Endothelial cell of umbilical vein (primary cell): Measurements from ENCODE around the gene PCED1B. TPM values are rescaled to one million over a fixed set of nuclear protein-coding genes. Genes with fewer than 3 reads are reported as not detected.

Experiments
- BruUV-seq: library from RNA; stranded (reverse); fragments of 400-500 nt; replicated peaks from 2 replicates; lab custom pipeline; 2021; lab: Mats Ljungman, UMichigan
- CTCF ChIA-PET: fragments of 300-600, 350-600 bp; sonication (Branson Sonifier 250); formaldehyde crosslinking; loops from one replicate; lab custom pipeline; 2021; ENCODE audit warnings: antibody characterized with exemption, inconsistent platforms; lab: Charles Lee
- POLR2A ChIA-PET: fragments of 300-600, 350-600 bp; sonication (Branson Sonifier 250); formaldehyde crosslinking; loops from one replicate; lab custom pipeline; 2021; ENCODE audit warnings: antibody characterized with exemption, inconsistent platforms; lab: Charles Lee
- DNase-seq: peaks from one replicate; pipeline ENCODE4 v3.0.0-alpha.2; 2011; ENCODE audit warnings: low read depth, low spot score
- FAIRE-seq: peaks from 2 replicates; lab custom pipeline; 2011; peaks lifted over from hg19 to GRCh38; lab: Jason Lieb, UNC
- H2AFZ ChIP-seq: 2 replicates; pipeline ENCODE4 v1.6.0; 2012; ENCODE audit warnings: low read depth, low read length, control low read depth, inconsistent platforms
- H3K27ac ChIP-seq: 2 replicates; pipeline ENCODE4 v1.5.1; 2011; ENCODE audit warnings: low read depth, mild to moderate bottlenecking, control low read depth, low read length, moderate library complexity; ENCODE audit not compliant: insufficient read depth
- H3K27me3 ChIP-seq, 2 experiments: 2 replicates each; pipeline versions ENCODE4 v1.6.0 to v1.6.1; 2011; ENCODE audit warnings: low read length in 2 of 2, mixed read lengths in 1 of 2; ENCODE audit not compliant: control insufficient read depth in 2 of 2, insufficient read depth in 2 of 2
- H3K36me3 ChIP-seq, 2 experiments: 2 replicates in 1 of 2; 3 replicates in 1 of 2; pipeline ENCODE4 v1.5.1; 2011; ENCODE audit warnings: low read length in 2 of 2, mild to moderate bottlenecking in 1 of 2, moderate library complexity in 1 of 2; ENCODE audit not compliant: control insufficient read depth in 2 of 2, insufficient read depth in 2 of 2; ENCODE audit errors: extremely low read depth in 1 of 2
- H3K4me1 ChIP-seq: 3 replicates; pipeline ENCODE4 v1.5.1; 2011; ENCODE audit warnings: mild to moderate bottlenecking, low read length; ENCODE audit not compliant: control insufficient read depth, insufficient read depth; ENCODE audit errors: extremely low read depth
- H3K4me2 ChIP-seq: 2 replicates; pipeline ENCODE4 v1.6.1; 2011; ENCODE audit warnings: low read length, control low read depth, mixed read lengths; ENCODE audit not compliant: insufficient read depth
- H3K4me3 ChIP-seq, 3 experiments: fragments of 200-600 bp in 1 of 3; sonication (generic), shearing (Covaris generic) in 1 of 3; replicated peaks in 1 of 3; 2 replicates each; pipeline ENCODE4 v1.5.1; 2011 to 2016; ENCODE audit warnings: control low read depth in 3 of 3, low read length in 3 of 3, mild to moderate bottlenecking in 2 of 3, inconsistent platforms in 1 of 3, low read depth in 1 of 3, moderate library complexity in 1 of 3; ENCODE audit not compliant: insufficient read depth in 1 of 3
- H3K79me2 ChIP-seq: 2 replicates; pipeline ENCODE4 v1.6.0; 2012; ENCODE audit warnings: low read length, inconsistent platforms; ENCODE audit not compliant: control insufficient read depth, insufficient read depth
- H3K9ac ChIP-seq: replicated peaks from 2 replicates; pipeline ENCODE3; 2011; ENCODE audit warnings: low read length, control low read depth; ENCODE audit not compliant: insufficient read depth; ENCODE audit errors: extremely low read depth
- H3K9me1 ChIP-seq: replicated peaks from 3 replicates; pipeline ENCODE4 v1.6.0; 2011; ENCODE audit warnings: mild to moderate bottlenecking, low read length; ENCODE audit not compliant: control insufficient read depth, insufficient read depth; ENCODE audit errors: extremely low read depth
- H3K9me3 ChIP-seq: replicated peaks from 2 replicates; pipeline ENCODE4 v1.5.1; 2012; ENCODE audit warnings: low read length, inconsistent platforms; ENCODE audit not compliant: control insufficient read depth, insufficient read depth
- H4K20me1 ChIP-seq: replicated peaks from 2 replicates; pipeline ENCODE3; 2011; ENCODE audit warnings: mild to moderate bottlenecking, low read length; ENCODE audit not compliant: control insufficient read depth, insufficient read depth; ENCODE audit errors: extremely low read depth
- EZH2 ChIP-seq: IDR thresholded peaks from 2 replicates; pipeline ENCODE4 v1.6.1; 2012; ENCODE audit warnings: borderline replicate concordance, low read depth, mild to moderate bottlenecking, moderate library complexity, low read length, inconsistent platforms; ENCODE audit not compliant: severe bottlenecking
- FOS ChIP-seq: IDR thresholded peaks from 2 replicates; pipeline ENCODE4 v1.6.1; 2011; ENCODE audit warnings: mild to moderate bottlenecking, low read length, moderate library complexity, borderline replicate concordance; ENCODE audit not compliant: insufficient read depth
- GATA2 ChIP-seq: IDR thresholded peaks from 2 replicates; pipeline ENCODE4 v1.7.0; 2011; ENCODE audit warnings: low read depth, mild to moderate bottlenecking, moderate library complexity, mixed read lengths, low read length; ENCODE audit not compliant: insufficient read length, insufficient read depth
- JUN ChIP-seq: IDR thresholded peaks from 2 replicates; pipeline ENCODE4 v1.6.1; 2011; ENCODE audit warnings: borderline replicate concordance, low read depth; ENCODE audit not compliant: insufficient read length, insufficient read depth
- MYC ChIP-seq: IDR thresholded peaks from one replicate; pipeline ENCODE4 v1.6.1; 2011; ENCODE audit warnings: mild to moderate bottlenecking, low read depth, low read length
- POLR2A ChIP-seq: IDR thresholded peaks from 2 replicates; pipeline ENCODE4 v1.6.1; 2012; ENCODE audit warnings: low read depth, mild to moderate bottlenecking, control low read depth, low read length
- POLR2AphosphoS5 ChIP-seq: IDR thresholded peaks from 2 replicates; pipeline ENCODE4 v1.6.1; 2012; ENCODE audit warnings: low read depth, mild to moderate bottlenecking, control low read depth, low read length, moderate library complexity; ENCODE audit not compliant: insufficient read depth
- dilution Hi-C: fragments of 300-500 bp; cut with MboI; formaldehyde crosslinking; loops from one replicate; pipeline ENCODE4 v1.15.0; 2019; ENCODE audit warnings: low sequenced_read_pairs; ENCODE audit not compliant: extremely low pct_ligation_motif_present
- intact Hi-C: fragments of 100-400 bp; cut with micrococcal nuclease; formaldehyde crosslinking; loops from one replicate; pipeline ENCODE4 v1.10.0; 2022
- polyA plus RNA-seq, 4 experiments: library from polyadenylated mRNA; depleted of rRNA in 3 of 4; stranded (reverse) in 3 of 4; unstranded in 1 of 4; fragments of >200 nt; gene quantifications; 2 replicates each; pipeline versions ENCODE4 v1.2.1 to v1.2.3, GENCODE V29; 2011 to 2012; ENCODE audit warnings: missing spikeins in 1 of 4
- total RNA-seq: library from RNA; stranded (reverse); gene quantifications from 2 replicates; pipeline ENCODE4 v1.2.3, GENCODE V29; 2021
- TF ChIP-seq, protein P1 (sequence below): IDR thresholded peaks from 2 replicates; pipeline ENCODE4 v1.6.1; 2011; ENCODE audit not compliant: insufficient read depth, insufficient read length
- TF ChIP-seq, protein P2 (sequence below), 2 donors: IDR thresholded peaks; 1 replicate in 1 of 2; 2 replicates in 1 of 2; pipeline ENCODE4 v1.5.1; 2011; ENCODE audit warnings: low read length in 2 of 2, mild to moderate bottlenecking in 2 of 2, moderate library complexity in 2 of 2, control low read depth in 1 of 2, inconsistent platforms in 1 of 2, low read depth in 1 of 2; ENCODE audit not compliant: insufficient read depth in 1 of 2; ENCODE audit errors: extremely low read depth in 1 of 2

Gene PCED1B
- total and polyA plus RNA-seq, 2 donors (not counting 3 experiments of a cell fraction or from before 2014, with no cell fraction given), result 1.7 to 2.6 TPM

GRCh38 chr12:47122602-47123001 lies 43.2 kb downstream of the PCED1B start:
- H3K9me1 ChIP-seq, result no peaks in the 10 kb centered on the region
- BruUV-seq, result no TSS peak
- dilution Hi-C loops, result no loop called here
- no peak overlapping the region for H3K27ac ChIP-seq
- no peak overlapping the region for H3K4me2 ChIP-seq
- no peak overlapping the region for H3K4me3 ChIP-seq
- H3K36me3 ChIP-seq, result no peaks in the 10 kb centered on the region
- no peaks in the 10 kb centered on the region for H3K27me3 ChIP-seq
- ChIA-PET CTCF (no interaction called here), POLR2A (interaction anchor here (0.6 kb wide), 1 partner anchor 15 kb away, joined by 5 read pairs; no protein-coding TSS in a partner anchor)
- H2AFZ ChIP-seq, result no peak overlapping the region
- no peak overlapping the region for H3K9ac ChIP-seq
- H4K20me1 ChIP-seq, result no peaks in the 10 kb centered on the region
- H3K79me2 ChIP-seq, result no peaks in the 10 kb centered on the region
- no peak for FAIRE-seq
- no peak for DNase-seq
- no peaks in the 10 kb centered on the region for H3K9me3 ChIP-seq
- intact Hi-C loops, result no loop called here
- TF ChIP-seq JUN, result no peak
- TF ChIP-seq FOS, result no peak
- TF ChIP-seq EZH2, result no peak
- no peak for TF ChIP-seq GATA2
- TF ChIP-seq, protein P1, sequence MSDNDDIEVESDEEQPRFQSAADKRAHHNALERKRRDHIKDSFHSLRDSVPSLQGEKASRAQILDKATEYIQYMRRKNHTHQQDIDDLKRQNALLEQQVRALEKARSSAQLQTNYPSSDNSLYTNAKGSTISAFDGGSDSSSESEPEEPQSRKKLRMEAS, result no peak
- no peak for TF ChIP-seq POLR2A
- TF ChIP-seq, protein P2, sequence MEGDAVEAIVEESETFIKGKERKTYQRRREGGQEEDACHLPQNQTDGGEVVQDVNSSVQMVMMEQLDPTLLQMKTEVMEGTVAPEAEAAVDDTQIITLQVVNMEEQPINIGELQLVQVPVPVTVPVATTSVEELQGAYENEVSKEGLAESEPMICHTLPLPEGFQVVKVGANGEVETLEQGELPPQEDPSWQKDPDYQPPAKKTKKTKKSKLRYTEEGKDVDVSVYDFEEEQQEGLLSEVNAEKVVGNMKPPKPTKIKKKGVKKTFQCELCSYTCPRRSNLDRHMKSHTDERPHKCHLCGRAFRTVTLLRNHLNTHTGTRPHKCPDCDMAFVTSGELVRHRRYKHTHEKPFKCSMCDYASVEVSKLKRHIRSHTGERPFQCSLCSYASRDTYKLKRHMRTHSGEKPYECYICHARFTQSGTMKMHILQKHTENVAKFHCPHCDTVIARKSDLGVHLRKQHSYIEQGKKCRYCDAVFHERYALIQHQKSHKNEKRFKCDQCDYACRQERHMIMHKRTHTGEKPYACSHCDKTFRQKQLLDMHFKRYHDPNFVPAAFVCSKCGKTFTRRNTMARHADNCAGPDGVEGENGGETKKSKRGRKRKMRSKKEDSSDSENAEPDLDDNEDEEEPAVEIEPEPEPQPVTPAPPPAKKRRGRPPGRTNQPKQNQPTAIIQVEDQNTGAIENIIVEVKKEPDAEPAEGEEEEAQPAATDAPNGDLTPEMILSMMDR (IDR thresholded peaks at IDR 0.05; ENCODE audit: extremely low read depth in 1 of 2, insufficient read depth in 1 of 2, low read depth in 1 of 2, low read length in 2 of 2), result no peak
- TF ChIP-seq POLR2AphosphoS5, result no peak
- TF ChIP-seq MYC, result no peak
- H3K4me1 ChIP-seq, result no peaks in the 10 kb centered on the region
